Skeletal muscle tissue (tissue), 4 donors: ENCODE results near the gene ATP8B1. TPM values are rescaled to one million over a fixed set of nuclear protein-coding genes. Genes with fewer than 3 reads are reported as not detected.

Experiments used
- H3K27ac ChIP-seq: one replicate; pipeline ENCODE4 v1.7.0; 2013; ENCODE audit warnings: mild to moderate bottlenecking, low read depth, low read length, inconsistent platforms
- H3K27me3 ChIP-seq, 3 donors: one replicate each; pipeline ENCODE4 v1.7.0; 2013; ENCODE audit warnings: low read length in 3 of 3; ENCODE audit not compliant: control insufficient read depth in 3 of 3, insufficient read depth in 3 of 3
- H3K36me3 ChIP-seq, 3 donors: one replicate each; pipeline ENCODE4 v1.7.0; 2013; ENCODE audit warnings: low read length in 3 of 3; ENCODE audit not compliant: control insufficient read depth in 3 of 3, insufficient read depth in 3 of 3
- H3K4me1 ChIP-seq, 3 donors: one replicate each; pipeline ENCODE4 v1.7.0; 2013; ENCODE audit warnings: low read length in 3 of 3, mild to moderate bottlenecking in 3 of 3; ENCODE audit not compliant: control insufficient read depth in 3 of 3, insufficient read depth in 3 of 3
- H3K4me3 ChIP-seq, 3 donors: one replicate each; pipeline ENCODE4 v1.7.0; 2013; ENCODE audit warnings: low read length in 3 of 3
- H3K9ac ChIP-seq, 3 donors: one replicate each; pipeline ENCODE4 v1.7.0; 2013; ENCODE audit warnings: low read length in 3 of 3, mild to moderate bottlenecking in 3 of 3, moderate library complexity in 2 of 3, low read depth in 1 of 3
- H3K9me3 ChIP-seq, 3 donors: one replicate each; pipeline ENCODE4 v1.7.0; 2013; ENCODE audit warnings: low read length in 3 of 3; ENCODE audit not compliant: control insufficient read depth in 3 of 3
- total RNA-seq: library from RNA; depleted of rRNA; stranded (reverse); fragments of >200 nt; gene quantifications from one replicate; pipeline ENCODE4 v1.2.3, GENCODE V29; 2014
- donor health status: Osteomylitis.

ATP8B1 gene
- total RNA-seq, 1 donor from 2014 or later: 4.7 TPM

DNA sequence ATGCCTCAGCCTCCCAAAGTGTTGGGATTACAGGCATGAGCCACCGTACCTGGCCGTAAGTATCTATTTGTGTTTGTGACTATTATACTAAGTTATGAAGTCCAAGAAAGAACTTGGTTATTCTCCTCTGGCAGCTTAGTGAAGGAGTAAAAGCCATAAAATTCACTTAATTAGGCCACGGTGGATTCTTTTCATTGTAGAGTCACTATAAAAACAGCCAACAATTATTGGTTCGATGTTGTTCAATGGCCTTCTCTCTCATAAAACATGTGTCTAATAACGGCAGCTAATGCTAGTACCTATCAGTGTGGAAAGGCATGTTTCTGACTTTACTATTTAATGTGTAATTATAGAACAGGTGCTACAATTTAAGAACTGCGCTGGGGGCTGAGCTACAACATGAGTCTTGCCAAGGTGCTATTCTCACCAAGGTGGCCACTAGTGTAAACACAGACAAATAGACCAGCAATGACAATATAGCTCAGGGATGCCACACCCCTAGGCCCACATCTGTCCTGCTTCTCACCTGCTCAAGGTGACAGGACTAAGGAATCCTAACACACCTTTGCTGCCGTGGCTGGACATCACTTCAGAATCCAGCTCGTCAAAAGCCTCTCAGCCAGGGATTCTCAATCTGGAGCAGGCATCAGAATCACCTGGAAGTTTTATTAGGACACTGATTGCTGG lies 17.2 kb downstream of the ATP8B1 start:
- Histone ChIP-seq H3K4me3 (no peak overlapping the region), H3K9me3 (no peaks in the 10 kb centered on the region), H3K36me3 (no peaks in the 10 kb centered on the region), H3K27me3 (no peaks in the 10 kb centered on the region), H3K27ac (no peak overlapping the region), H3K4me1 (peaks cover 17 to 24% (median 18%) of the 10 kb centered on the region in 3 donors), H3K9ac (no peak overlapping the region)

- no peaks in the 10 kb centered on the region for H3K27me3 ChIP-seq
- H3K36me3 ChIP-seq: no peaks in the 10 kb centered on the region
- H3K9ac ChIP-seq: no peak overlapping the region
- H3K27ac ChIP-seq: no peak overlapping the region
- no peaks in the 10 kb centered on the region for H3K9me3 ChIP-seq
- peaks cover 18 to 27% (median 20%) of the 10 kb centered on the region in 3 donors for H3K4me1 ChIP-seq
- H3K4me3 ChIP-seq: no peak overlapping the region
Observed at GRCh38 chr18:57784801-57785114, 18.4 kb downstream of the ATP8B1 start.

DNA sequence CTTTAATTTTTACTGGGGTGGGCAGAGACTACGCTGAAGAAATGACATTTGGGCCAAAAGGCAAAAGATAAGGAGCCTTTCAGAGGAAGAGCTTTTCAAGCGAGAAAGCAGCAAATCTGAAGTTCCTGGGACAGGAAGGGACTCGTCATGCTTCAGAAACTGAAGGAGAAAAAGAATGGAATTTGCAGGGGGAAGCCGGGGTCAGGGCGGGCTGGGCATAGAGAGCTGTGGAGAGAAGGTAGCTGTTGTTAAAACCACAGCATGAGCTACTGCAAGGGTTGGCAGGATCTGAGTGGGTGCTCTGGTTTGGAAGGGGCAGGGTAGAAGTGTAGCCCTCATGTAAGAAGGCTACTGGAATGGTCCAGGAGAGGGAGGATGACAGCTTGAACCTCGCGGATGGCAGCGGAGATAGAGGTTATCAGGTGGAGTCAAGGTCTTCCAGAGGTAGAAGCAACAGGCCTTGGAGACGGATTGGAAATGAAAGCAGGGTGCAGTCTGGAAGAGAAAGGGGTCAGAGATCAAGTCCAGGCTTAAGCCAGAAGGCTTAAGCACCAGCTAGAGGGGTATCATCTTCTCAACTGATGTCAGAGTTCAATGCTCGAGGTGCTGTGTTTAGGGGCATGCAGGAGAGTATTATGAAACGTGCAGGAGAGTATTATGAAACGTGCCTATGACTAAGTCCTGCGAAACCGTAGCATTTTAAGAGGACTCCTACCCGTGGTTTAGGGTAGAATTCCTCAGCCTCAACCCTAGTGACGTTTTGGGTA lies 18.9 kb downstream of the ATP8B1 start:
- H3K4me1 ChIP-seq: peaks cover 13 to 24% (median 16%) of the 10 kb centered on the region in 3 donors
- H3K27me3 ChIP-seq: no peaks in the 10 kb centered on the region
- H3K27ac ChIP-seq: no peak overlapping the region
- no peaks in the 10 kb centered on the region for H3K9me3 ChIP-seq
- H3K9ac ChIP-seq: no peak overlapping the region
- no peaks in the 10 kb centered on the region for H3K36me3 ChIP-seq
- H3K4me3 ChIP-seq: no peak overlapping the region

DNA sequence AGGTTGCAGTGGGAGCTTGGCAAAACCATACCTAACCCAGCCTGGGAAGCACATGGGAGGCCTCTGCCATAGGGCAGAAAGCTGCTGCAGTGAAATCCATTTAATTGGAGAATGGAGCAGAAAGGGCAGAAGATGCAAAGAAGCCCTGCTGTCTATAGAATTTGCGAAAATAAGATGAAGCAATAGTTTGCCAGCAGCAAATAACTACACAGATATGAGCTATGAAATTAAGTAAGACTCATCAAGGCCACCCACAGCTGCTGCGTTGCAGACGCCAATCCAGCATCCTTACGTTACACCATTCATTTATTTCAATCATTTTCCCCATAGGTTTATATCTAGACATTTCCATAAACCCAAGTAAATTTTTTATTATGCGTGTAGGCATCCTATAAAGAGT lies 21.1 kb downstream of the ATP8B1 start:
- H3K27ac ChIP-seq: peak overlapping the region; percentile 51
- no peak overlapping the region for H3K9ac ChIP-seq
- peaks cover 7 to 18% (median 14%) of the 10 kb centered on the region in 3 donors for H3K4me1 ChIP-seq
- no peaks in the 10 kb centered on the region for H3K36me3 ChIP-seq
- no peaks in the 10 kb centered on the region for H3K27me3 ChIP-seq
- no peaks in the 10 kb centered on the region for H3K9me3 ChIP-seq
- no peak overlapping the region for H3K4me3 ChIP-seq

- H3K9me3 ChIP-seq: no peaks in the 10 kb centered on the region
- no peaks in the 10 kb centered on the region for H3K27me3 ChIP-seq
- peak overlapping the region; percentile 51 for H3K27ac ChIP-seq
- H3K9ac ChIP-seq: peak overlapping the region in 1 of 3 donors; percentile 25
- peak overlapping the region in 1 of 3 donors; percentile 23 for H3K4me3 ChIP-seq
- H3K36me3 ChIP-seq: no peaks in the 10 kb centered on the region
- peaks cover 7 to 18% (median 14%) of the 10 kb centered on the region in 3 donors for H3K4me1 ChIP-seq
Observed at GRCh38 chr18:57780706-57781347, 22.3 kb downstream of the ATP8B1 start.

DNA sequence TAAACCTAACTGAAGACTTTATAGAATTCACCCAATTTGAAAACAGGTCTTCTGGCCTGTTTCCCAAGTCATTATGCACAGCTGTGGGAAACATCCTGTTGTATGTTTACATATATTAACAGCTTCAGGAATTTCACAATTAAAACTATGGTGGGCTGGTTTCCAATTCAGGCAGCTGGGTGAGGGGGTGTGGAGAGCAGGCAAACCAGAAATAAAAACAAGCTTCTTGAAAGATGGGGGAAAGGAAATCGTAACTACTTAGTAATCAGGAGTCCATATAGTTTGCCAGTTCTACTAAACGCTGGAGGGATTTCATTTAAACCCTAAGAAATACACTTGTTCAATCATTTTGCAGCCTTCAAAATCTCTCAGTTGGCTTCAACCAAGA lies 22.8 kb downstream of the ATP8B1 start:
- H3K27ac ChIP-seq: peak overlapping the region; percentile 51
- no peaks in the 10 kb centered on the region for H3K27me3 ChIP-seq
- H3K4me1 ChIP-seq: peaks cover 7 to 18% (median 14%) of the 10 kb centered on the region in 3 donors
- H3K36me3 ChIP-seq: no peaks in the 10 kb centered on the region
- no peak overlapping the region for H3K4me3 ChIP-seq
- H3K9ac ChIP-seq: no peak overlapping the region
- H3K9me3 ChIP-seq: no peaks in the 10 kb centered on the region

GRCh38 chr18:57776767-57777166 lies 26.3 kb downstream of the ATP8B1 start:
- Histone ChIP-seq H3K27ac (no peak overlapping the region), H3K4me1 (peaks cover 14 to 16% (median 14%) of the 10 kb centered on the region in 3 donors), H3K27me3 (no peaks in the 10 kb centered on the region), H3K9ac (no peak overlapping the region), H3K9me3 (no peaks in the 10 kb centered on the region), H3K36me3 (no peaks in the 10 kb centered on the region), H3K4me3 (no peak overlapping the region)

DNA sequence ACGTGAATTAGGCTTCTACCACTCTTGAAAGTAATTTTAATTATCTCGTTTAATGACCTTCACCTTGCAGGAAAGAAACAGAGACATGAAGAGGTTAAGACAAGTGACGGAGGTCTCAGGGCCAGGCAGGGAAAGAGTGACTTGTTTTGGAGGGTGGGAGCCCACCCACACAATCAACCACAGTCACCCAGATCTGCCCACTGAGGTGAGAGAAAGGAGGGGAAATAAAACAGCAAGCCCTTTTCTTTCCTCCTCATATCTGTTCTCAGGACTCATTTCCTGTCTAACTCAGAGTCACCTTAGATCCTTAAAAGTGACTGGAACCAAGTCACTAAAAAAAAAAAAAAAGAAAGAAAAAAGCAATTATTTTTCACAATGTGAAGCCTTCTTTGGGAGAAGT lies 26.8 kb downstream of the ATP8B1 start:
- peaks cover 15 to 18% (median 18%) of the 10 kb centered on the region in 3 donors for H3K4me1 ChIP-seq
- no peaks in the 10 kb centered on the region for H3K27me3 ChIP-seq
- H3K9ac ChIP-seq: no peak overlapping the region
- no peaks in the 10 kb centered on the region for H3K36me3 ChIP-seq
- no peak overlapping the region for H3K27ac ChIP-seq
- no peaks in the 10 kb centered on the region for H3K9me3 ChIP-seq
- H3K4me3 ChIP-seq: no peak overlapping the region

DNA sequence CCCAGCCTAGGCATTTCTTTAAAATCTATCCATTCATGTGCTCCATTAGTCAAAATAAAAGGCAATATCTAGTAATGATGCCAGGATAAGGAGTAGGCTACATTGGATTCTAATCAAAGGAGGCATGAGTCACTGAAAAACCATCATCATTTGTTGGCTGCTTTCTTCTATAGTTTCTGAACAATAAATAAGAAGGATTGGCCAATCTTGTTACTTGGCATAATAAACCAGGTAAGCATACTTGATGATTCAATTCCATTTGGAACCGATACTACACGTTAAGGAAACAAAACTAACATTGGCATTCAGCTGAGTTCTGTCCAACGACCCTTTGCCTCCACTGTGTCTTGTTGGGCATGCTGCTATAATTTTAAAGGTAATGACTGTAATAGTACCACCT lies 27.2 kb downstream of the ATP8B1 start:
- Histone ChIP-seq H3K9me3 (no peaks in the 10 kb centered on the region), H3K36me3 (no peaks in the 10 kb centered on the region), H3K27me3 (no peaks in the 10 kb centered on the region), H3K4me1 (peaks cover 11 to 19% (median 18%) of the 10 kb centered on the region in 3 donors), H3K9ac (no peak overlapping the region), H3K27ac (no peak overlapping the region), H3K4me3 (no peak overlapping the region)

DNA sequence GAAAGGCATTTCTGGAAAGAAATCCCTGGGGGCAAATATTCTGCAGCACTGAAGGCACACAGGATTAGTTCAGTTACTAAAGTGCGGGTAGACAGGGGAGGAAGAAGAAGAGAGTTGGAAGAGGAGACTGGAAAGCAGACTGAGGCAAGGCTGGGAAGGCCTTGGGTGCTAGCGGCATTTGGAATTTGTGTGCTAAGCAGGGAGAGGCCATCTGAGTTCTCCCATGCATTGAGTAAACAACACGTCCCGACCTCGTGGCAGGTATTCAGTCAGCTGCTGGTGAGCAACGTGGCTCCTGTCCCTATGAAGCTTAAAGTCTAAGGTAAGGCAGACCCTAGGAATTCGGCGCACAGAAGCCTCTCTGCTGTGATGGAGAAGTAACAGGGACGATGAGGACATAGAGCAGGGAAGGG lies 30.7 kb downstream of the ATP8B1 start:
- Histone ChIP-seq H3K9ac (peak overlapping the region in 2 of 3 donors; percentile 20 to 40), H3K4me3 (no peak overlapping the region), H3K27ac (peak overlapping the region; percentile 75), H3K4me1 (peaks cover 26 to 41% (median 35%) of the 10 kb centered on the region in 3 donors), H3K27me3 (no peaks in the 10 kb centered on the region), H3K9me3 (no peaks in the 10 kb centered on the region), H3K36me3 (no peaks in the 10 kb centered on the region)
